HepG2 (cell line): ENCODE data around the gene DDX24. TPM values are rescaled to one million over a fixed set of nuclear protein-coding genes. Genes with fewer than 3 reads are reported as not detected.

Experiments used
- ATAC-seq: fragments of 200-7000 bp; cut with Tn5 transposase; 3 replicates; pipeline ENCODE4 v1.9.1; 2020; ENCODE audit warnings: mild to moderate bottlenecking, moderate library complexity
- BruUV-seq: library from RNA; stranded (reverse); fragments of 400-500 nt; replicated peaks from 2 replicates; lab custom pipeline; 2021; lab: Mats Ljungman, UMichigan
- CTCF ChIA-PET: fragments of 300-600 bp; formaldehyde crosslinking; extraction: SDS; loops from one replicate; lab custom pipeline; 2021; ENCODE audit warnings: low total read pairs, inconsistent platforms, low intra/inter-chr PET ratio; lab: Yijun Ruan, JAX
- POLR2A ChIA-PET: fragments of 350-600 bp; sonication (Branson Sonifier 250); formaldehyde crosslinking; loops from one replicate; lab custom pipeline; 2020; ENCODE audit warnings: antibody characterized with exemption, inconsistent platforms; lab: Yijun Ruan, JAX
- DNase-seq: peaks from one replicate; pipeline ENCODE4 v3.0.0-alpha.2; 2015; ENCODE audit warnings: low spot score
- FAIRE-seq: peaks from 3 replicates; lab custom pipeline; 2011; peaks lifted over from hg19 to GRCh38; lab: Jason Lieb, UNC
- H2AFZ ChIP-seq: one replicate; pipeline ENCODE4 v1.6.1; 2011; ENCODE audit warnings: low read length, inconsistent platforms
- H3K27ac ChIP-seq: fragments of 300-600 bp; 3 replicates; pipeline ENCODE4 v1.8.0; 2011; ENCODE audit warnings: mixed run types, mild to moderate bottlenecking, mixed read lengths, low read length, inconsistent platforms; ENCODE audit not compliant: insufficient read depth; ENCODE audit errors: extremely low read length
- H3K27me3 ChIP-seq, 2 experiments: fragments of 200-600 bp in 1 of 2; 2 replicates in 1 of 2; 3 replicates in 1 of 2; pipeline versions ENCODE4 v1.6.0 to v1.8.0; 2011; ENCODE audit warnings: low read length in 2 of 2, mild to moderate bottlenecking in 2 of 2, moderate library complexity in 2 of 2, inconsistent platforms in 1 of 2; ENCODE audit not compliant: insufficient read depth in 2 of 2, control insufficient read depth in 1 of 2
- H3K36me3 ChIP-seq, 2 experiments: fragments of 200-600 bp in 1 of 2; replicated peaks in 1 of 2; 2 replicates in 1 of 2; 3 replicates in 1 of 2; pipeline versions ENCODE4 v1.5.1 to v1.8.0; 2011; ENCODE audit warnings: low read length in 2 of 2, inconsistent platforms in 1 of 2; ENCODE audit not compliant: insufficient read depth in 2 of 2, control insufficient read depth in 1 of 2
- H3K4me1 ChIP-seq: 2 replicates; pipeline ENCODE4 v1.5.1; 2012; ENCODE audit warnings: low read length, inconsistent platforms; ENCODE audit not compliant: insufficient read depth
- H3K4me2 ChIP-seq: 2 replicates; pipeline ENCODE4 v1.6.0; 2011; ENCODE audit warnings: low read depth, low read length, inconsistent platforms
- H3K4me3 ChIP-seq, 3 experiments: fragments of 200-600 bp in 1 of 3; sonication (generic), shearing (Covaris generic) in 1 of 3; replicated peaks in 1 of 3; 2 replicates each; pipeline ENCODE4 v1.5.1; 2011 to 2016; ENCODE audit warnings: low read length in 3 of 3, inconsistent platforms in 2 of 3, low read depth in 2 of 3, mild to moderate bottlenecking in 2 of 3, control low read depth in 1 of 3, mixed read lengths in 1 of 3; ENCODE audit not compliant: insufficient read depth in 1 of 3
- H3K79me2 ChIP-seq: one replicate; pipeline ENCODE4 v1.6.1; 2011; ENCODE audit warnings: low read length, inconsistent platforms; ENCODE audit not compliant: insufficient read depth
- H3K9ac ChIP-seq: 2 replicates; pipeline ENCODE4 v1.6.0; 2011; ENCODE audit warnings: mild to moderate bottlenecking, low read depth, low read length, inconsistent platforms; ENCODE audit not compliant: insufficient read depth
- H3K9me3 ChIP-seq: 2 replicates; pipeline ENCODE4 v1.5.1; 2012; ENCODE audit warnings: mild to moderate bottlenecking, low read length
- H4K20me1 ChIP-seq: 2 replicates; pipeline ENCODE4 v1.6.0; 2011; ENCODE audit warnings: inconsistent platforms, mild to moderate bottlenecking, low read length, moderate library complexity; ENCODE audit not compliant: insufficient read depth
- KDM5A ChIP-seq: fragments of 200-600 bp; sonication (generic); IDR thresholded peaks from 2 replicates; pipeline ENCODE4 v1.7.0; 2018; ENCODE audit warnings: antibody characterized with exemption, mild to moderate bottlenecking, low read length, borderline replicate concordance
- MEIS2 ChIP-seq: sonication (generic); formaldehyde crosslinking; IDR thresholded peaks from 2 replicates; pipeline ENCODE4 v1.9.0; 2021; ENCODE audit warnings: mild to moderate bottlenecking, missing genetic modification reagents
- NFKB2 ChIP-seq: sonication (generic); formaldehyde crosslinking; IDR thresholded peaks from 2 replicates; pipeline ENCODE4 v1.4.0; 2020; ENCODE audit warnings: missing genetic modification reagents, borderline replicate concordance
- PATZ1 ChIP-seq: sonication (generic); formaldehyde crosslinking; IDR thresholded peaks from 2 replicates; pipeline ENCODE4 v1.4.0; 2020; ENCODE audit warnings: missing genetic modification reagents
- PRPF4 ChIP-seq: fragments of 200-400 bp; formaldehyde crosslinking; IDR thresholded peaks from 2 replicates; pipeline ENCODE4 v1.6.1; 2016; ENCODE audit warnings: low read length, low read depth; ENCODE audit not compliant: poor library complexity, severe bottlenecking
- SNAI1 ChIP-seq: sonication (generic); formaldehyde crosslinking; IDR thresholded peaks from 2 replicates; pipeline ENCODE4 v1.5.0; 2020; ENCODE audit warnings: mild to moderate bottlenecking, missing genetic modification reagents, borderline replicate concordance
- SRF ChIP-seq: IDR thresholded peaks from 2 replicates; pipeline ENCODE4 v1.6.1; 2011; ENCODE audit warnings: mild to moderate bottlenecking, low read depth, low read length, moderate library complexity
- YY1 ChIP-seq: IDR thresholded peaks from 2 replicates; pipeline ENCODE4 v1.6.1; 2011; ENCODE audit warnings: low read length, low read depth, moderate library complexity, mild to moderate bottlenecking; ENCODE audit not compliant: insufficient read depth, insufficient replicate concordance
- ZNF101 ChIP-seq: sonication (generic); formaldehyde crosslinking; IDR thresholded peaks from 2 replicates; pipeline ENCODE4 v1.4.0; 2020; ENCODE audit warnings: mild to moderate bottlenecking, low read depth, missing genetic modification reagents, borderline replicate concordance
- ZNF30 ChIP-seq: sonication (generic); formaldehyde crosslinking; IDR thresholded peaks from 2 replicates; pipeline ENCODE4 v1.5.0; 2020; ENCODE audit warnings: mild to moderate bottlenecking, missing genetic modification reagents
- ZNF703 ChIP-seq: sonication (generic); formaldehyde crosslinking; IDR thresholded peaks from 2 replicates; pipeline ENCODE4 v1.5.1; 2020; ENCODE audit warnings: missing genetic modification reagents, mild to moderate bottlenecking, moderate library complexity, borderline replicate concordance
- WGBS: methylation state at CpG from one replicate; pipeline ENCODE4 v1.1.6; 2017; ENCODE audit warnings: low lambda C conversion rate; 5-methylcytosine and 5-hydroxymethylcytosine counted together
- in situ Hi-C: cut with HindIII; loops from 2 replicates; pipeline ENCODE4 v1.10.0; 2017; ENCODE audit warnings: low pct_unique_long_range_greater_than_20kb; ENCODE audit not compliant: extremely low pct_ligation_motif_present
- intact Hi-C: fragments of 100-400 bp; cut with micrococcal nuclease; formaldehyde crosslinking; loops from one replicate; pipeline ENCODE4 v1.10.0; 2022; ENCODE audit not compliant: unreplicated experiment
- polyA plus RNA-seq, 8 experiments: library from polyadenylated mRNA; depleted of rRNA in 3 of 8; stranded (reverse) in 7 of 8; unstranded in 1 of 8; fragments of >200 nt; fragmentation: Illumina TruSeq in 4 of 8; extraction: Trizol in 4 of 8; gene quantifications; 2 replicates each; pipeline versions ENCODE4 v1.2.1 to v1.2.3, GENCODE V29; 2011 to 2016; ENCODE audit warnings: low read depth in 4 of 8, missing spikeins in 1 of 8, mixed read lengths in 1 of 8; ENCODE audit not compliant: insufficient read depth in 1 of 8
- total RNA-seq, 5 experiments: library from RNA; depleted of rRNA; stranded (reverse); fragments of >200 nt; fragmentation: Illumina TruSeq; extraction: Trizol; gene quantifications; 2 replicates each; pipeline ENCODE4 v1.2.3, GENCODE V29; 2016; ENCODE audit warnings: low read depth in 1 of 5
- TF ChIP-seq, protein P1 (sequence below): sonication (generic); formaldehyde crosslinking; IDR thresholded peaks from 2 replicates; pipeline ENCODE4 v1.4.0; 2020; ENCODE audit warnings: mild to moderate bottlenecking, low read depth, missing genetic modification reagents
- TF ChIP-seq, protein P2 (sequence below): sonication (generic); formaldehyde crosslinking; IDR thresholded peaks from 2 replicates; pipeline ENCODE4 v1.5.0; 2020; ENCODE audit warnings: mild to moderate bottlenecking, missing genetic modification reagents

DDX24 gene
- total and polyA plus RNA-seq, 2 of the 13 experiments (the other 11 are each of a cell fraction or from before 2014, with no cell fraction given), result 67.3 to 149 TPM

DNA sequence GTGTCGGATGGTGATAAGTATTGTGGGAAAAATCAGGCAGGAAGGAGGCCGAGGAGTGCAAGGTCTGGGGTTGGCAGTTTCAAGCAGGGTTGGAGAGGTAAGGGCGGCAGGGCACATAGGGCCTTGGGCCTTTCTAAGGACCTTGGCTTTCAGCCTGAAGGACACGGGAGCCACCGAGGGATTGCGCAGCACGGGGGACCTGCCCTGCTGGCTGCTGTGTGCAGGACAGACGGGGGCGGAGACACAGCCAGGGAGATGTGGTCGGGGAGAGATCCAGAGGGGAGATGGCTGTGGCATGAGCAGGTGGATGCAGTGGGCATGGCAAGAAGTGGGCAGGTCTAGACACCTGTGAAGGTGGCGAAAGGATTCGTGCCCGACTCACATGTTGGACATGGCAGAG, 40.2 kb downstream of the DDX24 start:
- Histone ChIP-seq H3K4me1 (peaks cover 60% of the 10 kb centered on the region), H3K4me3 (no peak overlapping the region), H3K9ac (no peak overlapping the region), H3K27me3 (no peaks in the 10 kb centered on the region)
- WGBS, result 92% methylated on average over 13 of the region's 13 CpGs
- intact Hi-C loops, result no loop called here
- POLR2A ChIA-PET, result no interaction called here
- TF ChIP-seq PATZ1 (CRISPR knock-in tag) (no peak), ZNF101 (CRISPR knock-in tag) (no peak), SNAI1 (CRISPR knock-in tag) (no peak), MEIS2 (CRISPR knock-in tag) (no peak), ZNF30 (CRISPR knock-in tag) (no peak), PRPF4 (no peak), KDM5A (no peak), ZNF703 (CRISPR knock-in tag) (no peak), NFKB2 (no peak), SRF (no peak), YY1 (no peak)
- TF ChIP-seq, protein P1, sequence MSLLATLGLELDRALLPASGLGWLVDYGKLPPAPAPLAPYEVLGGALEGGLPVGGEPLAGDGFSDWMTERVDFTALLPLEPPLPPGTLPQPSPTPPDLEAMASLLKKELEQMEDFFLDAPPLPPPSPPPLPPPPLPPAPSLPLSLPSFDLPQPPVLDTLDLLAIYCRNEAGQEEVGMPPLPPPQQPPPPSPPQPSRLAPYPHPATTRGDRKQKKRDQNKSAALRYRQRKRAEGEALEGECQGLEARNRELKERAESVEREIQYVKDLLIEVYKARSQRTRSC (CRISPR knock-in tag), result no peak
- TF ChIP-seq, protein P2, sequence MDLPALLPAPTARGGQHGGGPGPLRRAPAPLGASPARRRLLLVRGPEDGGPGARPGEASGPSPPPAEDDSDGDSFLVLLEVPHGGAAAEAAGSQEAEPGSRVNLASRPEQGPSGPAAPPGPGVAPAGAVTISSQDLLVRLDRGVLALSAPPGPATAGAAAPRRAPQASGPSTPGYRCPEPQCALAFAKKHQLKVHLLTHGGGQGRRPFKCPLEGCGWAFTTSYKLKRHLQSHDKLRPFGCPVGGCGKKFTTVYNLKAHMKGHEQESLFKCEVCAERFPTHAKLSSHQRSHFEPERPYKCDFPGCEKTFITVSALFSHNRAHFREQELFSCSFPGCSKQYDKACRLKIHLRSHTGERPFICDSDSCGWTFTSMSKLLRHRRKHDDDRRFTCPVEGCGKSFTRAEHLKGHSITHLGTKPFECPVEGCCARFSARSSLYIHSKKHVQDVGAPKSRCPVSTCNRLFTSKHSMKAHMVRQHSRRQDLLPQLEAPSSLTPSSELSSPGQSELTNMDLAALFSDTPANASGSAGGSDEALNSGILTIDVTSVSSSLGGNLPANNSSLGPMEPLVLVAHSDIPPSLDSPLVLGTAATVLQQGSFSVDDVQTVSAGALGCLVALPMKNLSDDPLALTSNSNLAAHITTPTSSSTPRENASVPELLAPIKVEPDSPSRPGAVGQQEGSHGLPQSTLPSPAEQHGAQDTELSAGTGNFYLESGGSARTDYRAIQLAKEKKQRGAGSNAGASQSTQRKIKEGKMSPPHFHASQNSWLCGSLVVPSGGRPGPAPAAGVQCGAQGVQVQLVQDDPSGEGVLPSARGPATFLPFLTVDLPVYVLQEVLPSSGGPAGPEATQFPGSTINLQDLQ (CRISPR knock-in tag), result no peak
- TF ChIP-seq, all 625 proteins: peak for 0
- H3K36me3 ChIP-seq, result peaks cover 1 to 6% of the 10 kb centered on the region in 2 experiments; a peak in 3 of 5 replicates
- FAIRE-seq (no peak), ATAC-seq (no peak), DNase-seq (no peak)
- H2AFZ ChIP-seq, result no peak overlapping the region
- H4K20me1 ChIP-seq, result no peaks in the 10 kb centered on the region
- H3K27ac ChIP-seq, result no peak overlapping the region
- H3K79me2 ChIP-seq, result no peaks in the 10 kb centered on the region
- no peaks in the 10 kb centered on the region for H3K9me3 ChIP-seq
- in situ Hi-C loops, result no loop called here
- no peak overlapping the region for H3K4me2 ChIP-seq
- no TSS peak for BruUV-seq
- CTCF ChIA-PET, result no interaction called here
